Activated CD8-positive, alpha-beta memory T cell treated with anti-CD3 and anti-CD28 coated beads for 24 hours (primary cell): ENCODE data around the gene NAV3.

Source experiments
- DNase-seq: peaks from one replicate; pipeline ENCODE4 v3.0.0-alpha.2; 2020

The NAV3 gene

GRCh38 chr12:77842430-77842829, 11.7 kb downstream of the NAV3 start:
- DNase-seq = no peak

GRCh38 chr12:77845831-77846230, 15.1 kb downstream of the NAV3 start:
- DNase-seq = no peak

GRCh38 chr12:77847060-77847541, 16.4 kb downstream of the NAV3 start:
- no peak for DNase-seq

GRCh38 chr12:77847680-77848431, 17.2 kb downstream of the NAV3 start:
- no peak for DNase-seq

- DNase-seq = no peak
Observed at GRCh38 chr12:77850129-77850528, 19.4 kb downstream of the NAV3 start.

GRCh38 chr12:77850698-77851097, 20.0 kb downstream of the NAV3 start:
- no peak for DNase-seq

GRCh38 chr12:77855548-77855947, 24.9 kb downstream of the NAV3 start:
- DNase-seq = no peak

GRCh38 chr12:77861317-77861716, 30.6 kb downstream of the NAV3 start:
- no peak for DNase-seq

- no peak for DNase-seq
Observed at GRCh38 chr12:77865178-77865577, 34.5 kb downstream of the NAV3 start.

GRCh38 chr12:77878901-77879300, 48.2 kb downstream of the NAV3 start:
- DNase-seq = no peak

GRCh38 chr12:77882709-77883108, 52.0 kb downstream of the NAV3 start:
- DNase-seq = no peak

- DNase-seq = no peak
Observed at GRCh38 chr12:77888611-77889010, 57.9 kb downstream of the NAV3 start.

GRCh38 chr12:77891518-77892147, 60.9 kb downstream of the NAV3 start:
- DNase-seq = no peak

- DNase-seq = no peak
Observed at GRCh38 chr12:77893918-77894317, 63.2 kb downstream of the NAV3 start.

GRCh38 chr12:77894556-77894955, 63.9 kb downstream of the NAV3 start:
- no peak for DNase-seq

- no peak for DNase-seq
Observed at GRCh38 chr12:77895699-77896098, 65.0 kb downstream of the NAV3 start.

- no peak for DNase-seq
Observed at GRCh38 chr12:77907936-77908335, 77.2 kb downstream of the NAV3 start.

- DNase-seq = no peak
Observed at GRCh38 chr12:77914081-77914488, 83.4 kb downstream of the NAV3 start.

GRCh38 chr12:77915071-77915600, 84.4 kb downstream of the NAV3 start:
- DNase-seq = no peak

- DNase-seq = no peak
Observed at GRCh38 chr12:77916276-77916675, 85.6 kb downstream of the NAV3 start.

- no peak for DNase-seq
Observed at GRCh38 chr12:77918046-77918445, 87.4 kb downstream of the NAV3 start.

- no peak for DNase-seq
Observed at GRCh38 chr12:77919450-77919849, 88.8 kb downstream of the NAV3 start.

- DNase-seq = no peak
Observed at GRCh38 chr12:77923882-77924281, 93.2 kb downstream of the NAV3 start.

- DNase-seq = no peak
Observed at GRCh38 chr12:77924703-77925102, 94.0 kb downstream of the NAV3 start.
